Measurements from ENCODE around the gene HOXA7. TPM values are rescaled to one million over a fixed set of nuclear protein-coding genes. Genes with fewer than 3 reads are reported as not detected.

HOXA7 gene
- total RNA-seq, 1 donor from 2014 or later: not detected

DNA sequence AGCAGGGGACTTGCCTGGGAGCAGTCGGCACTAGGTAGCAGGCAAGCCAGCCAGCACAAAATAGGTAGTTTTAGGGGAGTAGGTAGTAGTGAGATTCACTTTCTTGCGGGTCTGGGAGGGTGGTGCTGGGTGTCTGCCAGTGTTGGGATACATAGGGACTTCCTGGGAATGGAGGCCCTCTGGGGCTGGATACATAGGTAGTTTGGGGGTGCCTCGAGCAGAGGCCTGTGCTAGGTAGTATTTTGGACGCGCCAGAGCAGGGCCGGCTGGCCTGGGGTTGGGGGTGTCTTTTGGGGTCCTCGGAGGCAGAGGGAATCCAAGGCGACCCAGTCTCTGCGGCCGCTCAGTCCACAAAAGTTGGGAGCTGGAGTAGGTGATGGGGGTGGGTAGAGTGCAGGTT, 2.1 kb downstream of the HOXA7 start:
- no peak overlapping the region for H3K27ac Mint-ChIP-seq (ENCODE audit: unreplicated experiment)
- H3K27me3 Mint-ChIP-seq (ENCODE audit: unreplicated experiment): peaks cover 63% of the 10 kb centered on the region
- no peak overlapping the region for H3K4me3 Mint-ChIP-seq (ENCODE audit: unreplicated experiment)
- H3K4me1 Mint-ChIP-seq (ENCODE audit: low read depth, unreplicated experiment): peaks cover 2% of the 10 kb centered on the region
- H3K36me3 Mint-ChIP-seq (ENCODE audit: unreplicated experiment): peaks cover 9% of the 10 kb centered on the region
- TF ChIP-seq, protein P1, sequence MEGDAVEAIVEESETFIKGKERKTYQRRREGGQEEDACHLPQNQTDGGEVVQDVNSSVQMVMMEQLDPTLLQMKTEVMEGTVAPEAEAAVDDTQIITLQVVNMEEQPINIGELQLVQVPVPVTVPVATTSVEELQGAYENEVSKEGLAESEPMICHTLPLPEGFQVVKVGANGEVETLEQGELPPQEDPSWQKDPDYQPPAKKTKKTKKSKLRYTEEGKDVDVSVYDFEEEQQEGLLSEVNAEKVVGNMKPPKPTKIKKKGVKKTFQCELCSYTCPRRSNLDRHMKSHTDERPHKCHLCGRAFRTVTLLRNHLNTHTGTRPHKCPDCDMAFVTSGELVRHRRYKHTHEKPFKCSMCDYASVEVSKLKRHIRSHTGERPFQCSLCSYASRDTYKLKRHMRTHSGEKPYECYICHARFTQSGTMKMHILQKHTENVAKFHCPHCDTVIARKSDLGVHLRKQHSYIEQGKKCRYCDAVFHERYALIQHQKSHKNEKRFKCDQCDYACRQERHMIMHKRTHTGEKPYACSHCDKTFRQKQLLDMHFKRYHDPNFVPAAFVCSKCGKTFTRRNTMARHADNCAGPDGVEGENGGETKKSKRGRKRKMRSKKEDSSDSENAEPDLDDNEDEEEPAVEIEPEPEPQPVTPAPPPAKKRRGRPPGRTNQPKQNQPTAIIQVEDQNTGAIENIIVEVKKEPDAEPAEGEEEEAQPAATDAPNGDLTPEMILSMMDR (IDR thresholded peaks at IDR 0.05; ENCODE audit: partially characterized antibody, unreplicated experiment): no peak
- no peak for DNase-seq
- H3K9me3 Mint-ChIP-seq (ENCODE audit: unreplicated experiment): peaks cover 18% of the 10 kb centered on the region

DNA sequence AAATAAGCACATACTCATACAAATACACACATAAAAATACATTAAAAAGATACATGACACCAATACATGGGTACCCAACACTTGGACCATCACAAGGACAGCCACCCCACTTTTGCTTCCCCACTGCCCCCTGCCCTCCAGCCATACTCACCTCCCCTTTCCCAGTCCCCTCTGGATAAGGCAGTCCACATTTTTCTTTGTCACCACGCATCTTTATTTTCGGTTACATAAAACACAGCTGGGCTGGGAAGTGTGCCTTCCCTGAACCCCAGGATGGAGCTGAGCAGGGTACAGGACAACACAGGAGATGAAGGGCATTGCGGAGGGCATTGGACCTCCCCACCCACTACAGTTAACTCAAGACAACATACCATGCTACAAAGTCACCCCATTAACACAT, 2.9 kb downstream of the HOXA7 start:
- Mint-ChIP-seq H3K4me3 (ENCODE audit: unreplicated experiment) (peak overlapping the region; percentile 23), H3K9me3 (ENCODE audit: unreplicated experiment) (peaks cover 13% of the 10 kb centered on the region), H3K27ac (ENCODE audit: unreplicated experiment) (no peak overlapping the region), H3K27me3 (ENCODE audit: unreplicated experiment) (peaks cover 64% of the 10 kb centered on the region), H3K36me3 (ENCODE audit: unreplicated experiment) (peaks cover 9% of the 10 kb centered on the region), H3K4me1 (ENCODE audit: low read depth, unreplicated experiment) (peaks cover 2% of the 10 kb centered on the region)
- TF ChIP-seq, protein P1 (IDR thresholded peaks at IDR 0.05; ENCODE audit: partially characterized antibody, unreplicated experiment): no peak
- no peak for DNase-seq

DNA sequence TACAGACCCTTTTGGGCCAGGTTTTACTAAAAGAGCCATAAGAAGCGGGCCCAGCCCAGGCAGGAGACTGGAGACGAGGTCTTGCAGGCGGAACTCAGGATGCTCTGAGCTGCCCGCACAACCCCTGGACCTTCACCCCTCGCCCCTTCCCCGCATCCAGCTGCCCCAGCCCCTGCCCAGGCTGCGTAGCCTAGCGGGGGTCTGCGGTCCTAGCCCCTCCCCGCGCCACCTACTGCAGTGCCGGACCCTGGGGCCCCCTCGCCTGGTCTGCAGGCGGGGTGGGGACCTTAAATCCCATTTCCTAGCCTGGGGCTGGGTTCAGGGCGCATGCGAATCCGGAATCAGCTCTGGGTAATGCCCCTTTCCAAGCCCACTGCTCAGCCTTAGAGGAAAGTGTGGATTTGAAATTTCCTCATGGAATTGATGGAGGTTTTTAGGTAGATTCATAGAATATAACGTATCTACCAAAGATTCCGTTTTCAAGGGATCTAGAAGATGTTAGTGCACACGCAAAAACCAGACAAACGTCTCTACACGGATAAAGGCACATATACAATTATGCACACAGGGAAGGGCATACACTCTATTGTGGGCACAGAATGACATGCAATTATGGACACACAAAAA, 3.5 kb downstream of the HOXA7 start:
- TF ChIP-seq, protein P1 (IDR thresholded peaks at IDR 0.05; ENCODE audit: partially characterized antibody, unreplicated experiment): no peak
- Mint-ChIP-seq H3K4me3 (ENCODE audit: unreplicated experiment) (peak overlapping the region; percentile 23), H3K9me3 (ENCODE audit: unreplicated experiment) (peaks cover 11% of the 10 kb centered on the region), H3K27me3 (ENCODE audit: unreplicated experiment) (peaks cover 64% of the 10 kb centered on the region), H3K27ac (ENCODE audit: unreplicated experiment) (no peak overlapping the region), H3K36me3 (ENCODE audit: unreplicated experiment) (peaks cover 4% of the 10 kb centered on the region), H3K4me1 (ENCODE audit: low read depth, unreplicated experiment) (peaks cover 2% of the 10 kb centered on the region)
- DNase-seq: no peak

DNA sequence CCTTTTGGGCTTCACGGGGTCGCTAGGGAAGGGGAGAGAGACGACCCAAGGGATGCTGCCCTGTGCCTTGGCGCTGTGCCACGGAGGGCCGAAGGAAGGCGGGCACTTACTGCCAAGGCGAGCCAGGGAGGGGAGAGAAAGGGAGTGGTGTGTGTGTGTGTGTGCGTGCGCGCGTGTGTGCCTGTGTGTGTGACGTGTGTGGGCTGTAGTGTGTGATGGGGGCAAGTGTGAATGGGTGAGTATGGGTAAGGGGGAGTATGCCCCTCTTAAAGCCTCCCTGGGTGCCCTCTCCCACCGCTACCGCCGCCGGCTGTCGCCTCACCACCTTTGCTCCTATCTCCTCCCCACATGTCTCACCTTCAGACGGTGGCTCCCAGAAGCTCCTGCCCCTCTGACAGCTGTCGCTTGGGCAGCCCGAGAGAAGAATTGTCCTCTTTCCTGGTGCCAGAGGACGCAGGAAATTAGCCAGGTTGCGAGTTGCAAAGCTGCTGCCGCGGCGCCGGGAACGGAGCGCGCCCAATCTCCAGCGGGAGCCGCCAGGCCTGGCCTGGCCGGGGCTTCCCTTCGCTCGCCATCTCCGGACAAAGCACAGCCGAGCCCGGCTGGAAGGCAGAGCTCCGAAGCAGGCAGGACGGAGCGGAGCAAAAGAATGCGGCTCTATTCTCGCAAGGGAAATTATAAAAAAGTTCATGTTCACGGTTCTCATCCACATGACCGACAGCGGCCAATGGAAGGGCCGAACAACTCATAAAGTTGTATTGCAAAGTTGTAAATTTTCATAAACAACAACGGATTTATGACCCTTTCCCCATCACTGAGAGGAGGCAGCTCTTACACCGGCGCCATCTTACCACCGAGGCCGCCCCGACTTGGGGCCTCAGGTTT, 4.3 kb downstream of the HOXA7 start, which contains the start of gene HOXA3:
TSS of gene HOXA3 (minus strand) at position 653 of the 885 bp plus-strand sequence. CDS start 41,943 bp downstream, outside the sequence.
- TF ChIP-seq, protein P1 (IDR thresholded peaks at IDR 0.05; ENCODE audit: partially characterized antibody, unreplicated experiment): no peak
- H3K36me3 Mint-ChIP-seq (ENCODE audit: unreplicated experiment): peaks cover 6% of the 10 kb centered on the region
- peaks cover 9% of the 10 kb centered on the region for H3K9me3 Mint-ChIP-seq (ENCODE audit: unreplicated experiment)
- H3K4me3 Mint-ChIP-seq (ENCODE audit: unreplicated experiment): peak within 1 kb of the TSS; percentile 77
- H3K27me3 Mint-ChIP-seq (ENCODE audit: unreplicated experiment): peaks cover 59% of the 10 kb centered on the region
- DNase-seq: no peak
- H3K27ac Mint-ChIP-seq (ENCODE audit: unreplicated experiment): no peak within 1 kb of the TSS
- peaks cover 2% of the 10 kb centered on the region for H3K4me1 Mint-ChIP-seq (ENCODE audit: low read depth, unreplicated experiment)

Data from glutamatergic neuron (in vitro differentiated cells).